HG02588 (cell line): ENCODE measurements around the gene SMIM20.

Source experiments
- ATAC-seq: cut with Tn5 transposase; IDR thresholded peaks from one replicate; pipeline ENCODE4 v1.9.1; 2021; ENCODE audit warnings: mild to moderate bottlenecking, moderate library complexity; ENCODE audit not compliant: unreplicated experiment

The SMIM20 gene

DNA sequence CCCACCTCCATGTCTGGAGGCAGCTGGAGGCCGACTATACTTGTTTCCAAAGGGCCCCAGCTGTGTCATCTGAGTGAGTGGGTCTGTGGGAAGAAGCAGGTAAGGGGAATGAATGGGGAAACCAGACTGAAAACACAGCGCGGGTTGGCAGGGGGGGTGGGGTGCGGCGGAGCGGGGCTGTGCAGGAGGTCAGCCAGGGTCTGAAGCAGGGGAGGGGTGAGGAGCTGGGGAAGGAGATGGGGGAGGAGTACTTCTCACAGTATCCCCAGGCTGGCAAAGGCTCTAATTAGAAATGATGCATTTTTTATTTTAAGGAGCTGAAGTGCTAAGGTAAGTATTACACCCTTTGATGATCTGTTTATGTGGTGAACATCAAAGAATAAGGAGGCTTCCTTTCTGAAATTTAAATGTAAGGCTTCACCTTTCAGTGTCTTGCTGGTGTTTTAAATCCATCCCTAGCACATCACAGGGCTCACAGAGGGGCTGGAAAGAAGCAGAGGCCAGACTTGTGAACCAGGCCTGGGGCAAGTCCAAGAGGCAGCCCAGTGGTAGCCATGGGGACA, 37.5 kb downstream of the SMIM20 start:
- ATAC-seq = no peak

DNA sequence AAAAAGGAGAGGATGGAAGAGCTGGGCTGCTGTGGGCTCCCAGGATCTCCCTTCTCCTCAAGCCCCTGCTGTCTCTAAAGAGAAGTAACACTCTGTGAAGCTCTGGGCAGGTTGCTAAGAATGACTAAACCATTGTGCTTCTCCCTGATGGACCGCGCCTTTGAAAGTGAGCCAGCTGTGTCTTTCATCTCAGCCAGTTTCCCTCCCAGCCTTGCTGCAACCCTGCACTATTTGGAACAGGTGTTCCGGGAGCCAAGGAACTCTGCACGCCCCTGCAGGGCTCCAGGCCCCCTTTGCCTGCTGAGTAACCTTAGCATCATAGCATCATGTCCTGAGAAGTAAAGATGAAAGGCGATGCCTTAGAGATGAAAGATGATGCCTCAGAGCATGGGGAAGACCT, 39.7 kb downstream of the SMIM20 start:
- ATAC-seq = no peak

DNA sequence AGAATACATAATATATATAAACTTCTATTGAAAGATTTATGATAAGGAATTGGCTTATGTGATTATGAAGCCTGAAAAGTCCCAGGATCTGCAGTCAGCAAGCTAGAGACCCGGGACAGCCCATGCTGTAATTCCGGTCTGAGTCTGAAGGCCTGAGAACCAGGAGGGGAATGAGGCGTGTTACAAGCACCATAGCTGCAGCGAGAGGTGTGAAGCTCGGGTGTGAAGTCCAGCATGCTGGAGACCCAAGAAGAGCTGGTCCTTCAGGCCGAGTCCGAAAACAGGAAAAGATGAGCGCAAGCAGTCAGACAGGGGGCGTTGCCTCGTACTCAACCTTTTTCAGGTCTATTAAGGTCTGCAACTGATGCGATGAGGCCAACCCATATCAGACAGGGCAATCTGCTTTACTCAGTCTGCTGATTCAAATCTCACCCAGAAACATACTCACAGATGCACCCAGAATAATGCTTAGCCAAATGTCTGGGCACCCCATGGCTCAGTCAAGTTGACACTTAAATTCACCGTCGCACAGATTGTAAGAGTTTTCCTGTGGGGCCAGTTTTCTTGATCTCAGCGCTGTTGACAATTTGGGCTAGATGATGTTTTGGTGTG, 40.4 kb downstream of the SMIM20 start:
- no peak for ATAC-seq

DNA sequence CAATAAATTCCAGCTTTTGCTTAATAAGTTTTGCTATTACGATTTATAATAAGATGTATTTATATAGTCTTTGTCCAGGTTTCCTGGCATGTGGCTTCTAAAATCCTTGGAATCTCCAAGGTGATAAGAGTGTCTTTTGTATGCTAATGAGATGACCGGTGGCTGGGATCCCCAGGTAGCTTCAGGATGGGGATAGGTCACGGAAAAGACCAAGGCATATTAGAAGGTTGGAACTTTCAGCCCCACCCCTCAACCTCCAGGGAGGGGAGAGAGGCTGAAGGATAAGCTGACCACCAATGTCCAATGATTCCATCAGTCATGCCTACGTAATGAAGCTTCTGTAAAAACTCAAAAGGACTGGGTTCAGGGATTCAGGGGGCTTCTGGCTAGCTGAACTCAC, 41.7 kb downstream of the SMIM20 start:
- no peak for ATAC-seq

DNA sequence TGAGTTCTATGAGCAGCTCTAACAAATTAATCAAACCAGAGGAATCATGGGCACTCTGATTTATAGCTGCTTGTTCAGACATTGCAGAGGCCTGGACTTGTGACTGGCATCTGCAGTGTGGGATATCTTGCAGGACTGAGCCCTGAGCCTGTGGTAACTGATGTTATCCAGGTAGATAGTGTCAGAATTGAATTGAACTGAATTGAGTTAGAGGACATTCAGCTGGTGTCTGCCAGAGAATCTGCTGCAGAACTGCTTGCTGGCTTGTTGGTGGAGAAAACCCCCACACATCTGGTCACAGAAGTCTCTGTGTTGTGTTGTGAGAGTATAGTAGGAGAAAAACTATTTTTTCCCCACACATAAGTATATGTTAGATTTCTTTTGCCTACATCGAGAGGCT, 42.2 kb downstream of the SMIM20 start:
- no peak for ATAC-seq

DNA sequence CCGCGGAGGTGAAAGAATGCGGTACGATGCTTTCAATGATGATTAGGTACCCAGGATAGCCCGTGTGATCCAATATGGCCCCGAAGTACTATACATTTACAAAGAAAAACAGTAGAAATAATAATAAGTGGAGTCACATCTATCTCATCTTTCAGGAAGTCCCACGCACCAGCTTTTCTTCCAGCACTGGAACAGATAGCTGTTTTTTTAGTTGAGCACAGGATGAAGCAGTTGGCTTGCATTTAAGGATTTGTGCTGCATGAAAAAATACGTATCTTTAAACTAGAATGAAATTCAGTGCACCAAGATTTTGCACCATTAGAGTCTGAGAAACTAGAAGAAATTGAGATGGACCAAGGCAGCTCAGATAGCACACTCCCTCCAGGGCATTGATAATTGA, 44.1 kb downstream of the SMIM20 start:
- ATAC-seq = no peak

DNA sequence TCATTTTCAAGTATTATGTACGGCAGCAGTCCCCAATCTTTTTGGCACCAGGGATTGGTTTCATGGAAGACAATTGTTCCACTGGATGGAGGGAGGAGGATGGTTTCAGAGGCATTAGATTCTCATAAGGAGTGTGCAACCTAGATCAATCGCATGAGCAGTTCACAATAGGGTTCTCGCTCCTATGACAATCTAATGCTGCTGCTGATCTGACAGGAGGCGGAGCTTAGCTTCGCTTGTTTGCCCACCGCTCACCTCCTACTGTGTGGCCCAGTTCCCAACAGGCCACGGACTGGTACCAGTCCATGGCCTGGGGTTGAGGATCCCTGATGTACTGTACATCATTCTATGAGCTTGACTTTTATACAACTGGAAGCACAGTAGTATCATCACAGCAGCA, 48.4 kb downstream of the SMIM20 start:
- ATAC-seq = no peak

DNA sequence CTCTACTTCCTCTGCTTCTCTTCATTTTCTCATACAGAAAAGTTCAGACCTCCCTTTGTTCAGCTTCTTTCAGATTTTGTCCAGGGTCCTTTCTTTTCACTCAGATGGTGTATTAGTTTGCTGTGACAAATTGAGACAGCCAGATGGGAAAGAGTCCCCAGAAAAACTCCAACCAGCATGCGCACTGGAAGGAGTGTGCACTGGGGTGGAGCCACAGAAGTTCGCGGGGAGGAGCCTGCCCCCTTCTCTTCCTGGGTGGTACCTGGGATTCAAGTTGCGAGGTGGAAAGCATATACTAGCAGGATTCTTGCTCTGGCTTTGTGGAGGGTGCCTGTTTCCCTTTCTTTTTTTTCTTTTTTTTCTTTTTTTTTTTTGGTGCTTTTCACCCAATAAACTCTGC, 51.6 kb downstream of the SMIM20 start:
- ATAC-seq = no peak

DNA sequence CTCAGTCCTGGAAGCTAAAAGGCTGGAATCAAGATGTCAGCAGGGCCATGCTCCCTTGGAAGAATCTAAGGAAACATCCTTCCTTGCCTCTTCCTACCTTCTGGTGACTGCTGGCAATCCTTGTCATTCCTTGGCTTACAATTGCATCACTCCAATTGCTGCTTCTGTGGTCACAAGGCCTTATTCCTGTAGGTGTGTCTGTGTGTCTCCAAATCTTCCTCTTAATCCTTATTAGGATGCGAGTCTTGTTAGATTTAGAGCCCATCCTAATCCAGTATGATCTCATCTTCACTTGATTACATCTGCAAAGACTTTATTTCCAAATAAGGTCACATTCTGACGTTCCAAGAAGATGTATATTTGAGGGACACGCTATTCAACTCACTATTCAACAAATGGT, 52.2 kb downstream of the SMIM20 start:
- ATAC-seq = no peak

DNA sequence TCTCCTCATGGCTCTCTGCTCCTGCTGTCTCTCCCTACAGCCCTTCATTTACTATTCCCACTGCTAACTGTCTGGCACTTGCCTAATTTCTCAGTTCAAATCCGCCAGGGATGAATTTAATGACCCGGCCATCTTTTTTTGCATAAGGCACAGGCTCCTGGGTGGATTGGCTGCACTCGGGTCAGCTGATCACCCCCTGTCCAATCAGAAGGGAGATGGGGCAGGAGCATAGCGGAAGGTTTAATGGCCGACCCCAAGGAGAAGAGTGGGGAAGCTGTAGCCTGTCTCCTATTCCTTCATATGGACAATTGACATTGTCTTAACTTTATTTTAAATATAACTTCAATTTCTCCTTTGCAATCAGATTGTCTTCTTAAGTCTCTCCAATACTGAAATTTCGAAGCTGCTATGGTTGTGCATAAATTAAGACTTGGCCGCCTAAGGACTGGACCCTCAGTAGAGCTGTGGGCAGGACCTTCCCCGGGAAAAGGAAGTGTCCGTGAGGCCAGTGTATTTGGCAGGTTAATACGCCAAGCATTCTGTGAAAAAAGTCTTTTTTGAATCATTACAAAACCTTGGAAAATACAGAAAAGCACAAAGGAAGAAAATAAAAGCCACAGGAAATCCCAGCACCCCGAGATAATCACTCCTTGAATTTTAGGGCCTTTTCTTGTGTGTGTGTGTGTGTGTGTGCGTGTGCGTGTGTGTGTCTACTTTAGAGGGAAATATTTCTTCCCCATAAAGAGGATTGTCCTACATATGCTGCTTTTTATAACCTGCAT, 55.5 kb downstream of the SMIM20 start:
- no peak for ATAC-seq

DNA sequence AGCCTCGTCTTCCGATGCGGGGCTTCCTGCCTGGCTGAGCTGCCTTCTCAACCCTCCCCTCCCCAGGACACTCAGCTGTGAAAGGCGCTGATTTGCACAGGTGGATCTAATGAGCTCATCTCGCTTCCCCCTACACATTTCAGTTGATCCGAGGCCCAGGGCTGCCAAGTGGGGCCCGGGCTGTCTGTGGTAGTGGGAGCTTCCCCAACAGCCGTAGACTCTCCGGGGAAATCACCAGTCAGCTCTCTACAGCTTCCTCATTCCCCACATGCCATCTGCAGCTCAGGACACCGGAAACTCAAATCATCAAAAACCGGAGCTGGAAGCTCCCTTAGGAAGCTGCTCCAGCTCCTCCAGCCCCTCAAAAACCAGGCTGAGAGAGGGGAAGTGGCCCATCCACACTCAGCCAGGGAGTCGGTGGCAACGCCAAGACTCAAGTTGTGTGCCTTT, 56.2 kb downstream of the SMIM20 start:
- peak; percentile 44 for ATAC-seq

DNA sequence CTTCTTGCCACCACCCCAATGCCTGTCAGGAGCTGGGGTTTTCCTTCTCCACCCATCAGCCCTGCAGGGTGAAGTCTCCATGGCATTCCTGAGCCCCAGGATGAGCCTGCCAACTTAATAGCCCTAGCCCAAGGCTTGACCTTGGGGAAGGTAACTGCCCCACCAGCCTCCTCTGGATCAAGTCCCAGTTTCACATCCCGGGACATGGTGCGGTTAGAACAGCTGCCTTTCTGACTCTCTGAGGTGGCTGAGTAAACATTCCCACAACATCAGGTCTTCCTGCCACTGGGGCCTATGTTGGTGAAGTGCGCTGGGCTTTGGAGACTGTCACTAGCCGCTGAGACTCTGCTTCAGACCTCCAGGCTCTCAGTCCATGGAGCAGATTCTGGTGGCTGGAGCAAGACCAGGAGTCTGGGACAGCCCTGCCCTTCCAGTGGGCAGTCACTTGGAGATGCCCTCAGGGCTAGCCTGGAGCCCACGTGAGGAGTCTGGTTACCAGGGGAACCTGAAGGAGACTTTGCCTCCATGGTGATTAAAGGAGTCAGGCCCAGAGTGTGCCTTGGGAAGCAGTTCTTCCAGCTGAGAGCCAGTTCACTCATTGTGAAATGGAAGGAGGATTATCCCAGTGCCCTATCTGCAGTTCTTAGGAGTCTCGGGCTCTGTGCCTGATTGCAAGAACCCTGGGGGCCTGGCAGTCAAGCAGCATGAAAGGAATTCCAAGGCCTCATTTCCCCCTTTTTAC, 56.8 kb downstream of the SMIM20 start:
- ATAC-seq = no peak

DNA sequence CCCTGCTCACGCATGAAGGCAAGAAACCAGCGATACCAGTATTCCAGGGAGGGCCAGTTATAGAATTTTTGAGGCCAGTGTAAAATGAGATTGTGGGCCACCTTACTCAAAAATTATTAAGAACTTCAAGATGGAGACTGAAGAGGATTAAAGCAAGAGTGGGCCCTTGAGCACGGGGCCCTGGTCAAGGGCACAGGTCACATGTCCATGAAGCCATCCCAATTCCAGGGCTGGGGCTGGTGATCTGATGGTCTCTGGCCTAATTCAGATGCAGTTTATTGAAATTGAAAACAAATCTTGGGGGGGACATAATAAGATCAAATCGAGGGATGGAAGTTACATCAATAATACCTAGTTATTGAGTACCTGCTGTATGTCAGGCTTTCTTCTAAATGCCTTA, 58.3 kb downstream of the SMIM20 start:
- ATAC-seq = no peak

DNA sequence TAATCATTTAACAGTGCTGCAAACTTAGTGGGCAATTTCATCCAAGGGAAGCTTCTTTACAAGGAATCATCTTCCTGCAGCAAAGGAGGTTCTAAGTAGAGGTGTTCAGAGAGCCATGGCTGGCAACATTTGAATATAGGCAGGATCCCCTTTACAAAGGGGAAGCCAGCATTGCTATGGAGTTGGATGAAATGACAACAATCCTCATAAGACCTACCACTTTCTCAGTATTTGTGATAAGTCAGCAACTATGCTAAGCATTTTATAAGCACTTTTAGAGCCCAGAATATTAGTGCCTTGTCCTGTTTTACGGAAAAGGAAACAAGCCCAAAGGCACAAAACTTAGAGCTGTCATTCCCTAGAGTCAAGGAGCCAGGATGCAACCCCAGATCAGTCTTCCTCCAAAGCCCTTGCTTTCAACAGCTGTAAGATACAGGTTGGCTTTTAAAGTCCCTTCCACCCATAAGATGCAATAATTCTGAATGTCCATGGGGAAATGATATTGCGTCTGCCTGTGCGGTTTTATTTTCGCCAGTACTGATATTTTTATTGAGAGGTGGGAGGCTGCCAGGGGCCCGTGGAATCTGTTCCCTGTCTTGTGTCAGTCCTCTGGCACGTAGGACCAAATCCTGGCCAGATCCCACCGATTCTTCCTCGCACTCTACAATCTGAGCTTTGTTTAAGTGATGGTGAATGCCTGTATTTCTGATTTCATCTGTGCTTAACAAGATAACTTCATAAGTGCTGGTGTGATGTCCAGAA, 59.1 kb downstream of the SMIM20 start:
- no peak for ATAC-seq

DNA sequence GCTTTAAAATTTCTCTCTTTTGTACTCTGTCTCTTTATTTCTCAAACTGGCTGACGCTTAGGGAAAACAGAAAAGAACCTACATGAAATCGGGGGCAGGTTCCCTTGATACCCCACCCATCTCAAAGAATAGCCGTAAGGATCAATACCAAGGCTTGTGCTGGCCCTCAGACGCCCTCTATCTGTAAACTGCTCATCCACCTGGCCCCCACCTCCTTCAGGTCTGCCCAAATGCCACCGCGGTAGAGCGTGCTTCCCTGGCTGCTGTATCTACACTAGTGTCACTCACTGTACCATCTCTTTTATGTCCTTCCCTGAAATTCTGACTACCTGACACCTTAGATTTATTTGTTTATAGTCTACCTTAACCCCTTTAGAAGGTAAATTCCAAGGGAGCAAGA, 62.8 kb downstream of the SMIM20 start:
- no peak for ATAC-seq

DNA sequence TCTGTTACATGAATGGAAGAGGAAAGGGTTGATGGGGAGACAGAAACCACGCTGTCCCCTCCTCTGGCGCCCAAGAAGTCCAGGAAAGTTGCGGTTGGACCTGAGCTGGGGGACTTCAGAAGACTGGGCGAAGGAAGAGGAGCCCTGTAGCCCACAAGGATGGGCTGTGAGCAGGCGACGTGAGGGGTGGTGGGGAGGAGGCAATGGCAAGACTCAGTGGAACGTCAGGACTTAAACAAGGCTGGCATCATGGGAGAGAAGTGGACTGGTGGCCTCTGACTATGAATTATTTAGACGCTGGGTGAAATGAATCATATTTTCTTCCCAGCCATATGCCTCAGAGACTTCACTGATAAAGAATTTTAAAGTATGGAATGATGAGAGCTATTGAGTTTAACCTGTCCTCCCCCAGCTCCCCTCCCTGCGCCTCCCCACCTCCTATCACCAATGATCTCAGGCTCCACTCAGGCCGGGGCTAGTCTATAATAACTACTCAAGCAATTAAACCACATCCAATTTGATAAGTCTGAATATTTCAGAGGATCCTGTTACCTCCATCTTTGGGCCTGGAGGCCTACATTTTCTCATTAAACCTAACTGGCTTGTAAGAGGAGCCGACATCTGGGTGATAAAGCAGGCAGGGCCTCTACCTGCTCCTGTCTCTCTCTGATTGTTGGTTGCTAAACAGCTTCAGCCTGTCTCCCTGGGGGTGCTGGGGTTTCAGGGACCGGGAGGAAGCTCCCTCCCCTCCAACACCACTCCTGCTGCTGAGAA, 63.6 kb downstream of the SMIM20 start:
- no peak for ATAC-seq

DNA sequence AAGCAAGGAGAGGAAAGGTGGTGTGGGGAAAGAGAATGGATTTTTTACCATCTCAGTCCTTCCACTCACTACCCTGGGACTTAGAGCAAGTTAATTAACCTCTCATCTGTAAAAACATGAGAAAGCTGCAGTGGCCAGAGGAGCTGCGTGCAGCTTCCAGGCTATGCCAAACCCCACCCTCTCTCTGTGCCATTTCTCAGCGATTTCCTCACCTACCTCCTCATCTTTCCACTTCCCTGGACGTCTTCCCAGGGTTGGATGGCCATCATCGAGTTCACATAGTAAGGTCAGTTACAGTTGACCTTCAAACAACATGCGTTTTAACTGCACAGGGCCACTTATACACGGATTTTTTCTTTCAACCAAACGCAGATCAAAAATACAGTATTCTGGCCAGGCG, 64.3 kb downstream of the SMIM20 start:
- no peak for ATAC-seq
